Sigmoid colon (tissue), 7 donors: ENCODE data around the gene KRAS. TPM values are rescaled to one million over a fixed set of nuclear protein-coding genes. Genes with fewer than 3 reads are reported as not detected.

Experiments used
- DNase-seq: peaks from one replicate; pipeline ENCODE4 v3.0.0-alpha.2; 2019
- H3K27ac ChIP-seq, 4 donors: fragments of 200-600 bp; sonication (generic); one replicate each; pipeline ENCODE4 v1.5.1; 2016 to 2019; ENCODE audit warnings: mild to moderate bottlenecking in 1 of 4
- H3K27me3 ChIP-seq, 3 donors: fragments of 200-600 bp; sonication (generic); one replicate each; pipeline ENCODE4 v1.5.1; 2019; ENCODE audit warnings: mild to moderate bottlenecking in 1 of 3
- H3K36me3 ChIP-seq, 4 donors: fragments of 200-600 bp; sonication (generic); one replicate each; pipeline ENCODE4 v1.5.1; 2016 to 2019
- H3K4me1 ChIP-seq, 4 donors: fragments of 200-600 bp; sonication (generic); one replicate each; pipeline ENCODE4 v1.5.1; 2017 to 2019
- H3K4me3 ChIP-seq, 4 donors: fragments of 200-600 bp; sonication (generic); one replicate each; pipeline ENCODE4 v1.5.1; 2017 to 2019; ENCODE audit warnings: mild to moderate bottlenecking in 2 of 4, moderate library complexity in 1 of 4
- H3K9me3 ChIP-seq, 4 donors: fragments of 200-600 bp in 3 of 4; sonication (generic) in 3 of 4; one replicate each; pipeline versions ENCODE4 v1.5.1 to v1.6.1; 2013 to 2019
- EP300 ChIP-seq, 4 donors: sonication (generic); formaldehyde crosslinking; IDR thresholded peaks; one replicate each; pipeline ENCODE4 v1.6.1; 2017; ENCODE audit warnings: antibody characterized with exemption in 4 of 4
- POLR2A ChIP-seq, 2 donors: fragments of 450-650 bp; IDR thresholded peaks; one replicate each; pipeline ENCODE4 v1.6.1; 2016; ENCODE audit warnings: antibody characterized with exemption in 2 of 2, mild to moderate bottlenecking in 2 of 2, moderate library complexity in 2 of 2
- POLR2AphosphoS5 ChIP-seq, 4 donors: sonication (generic); formaldehyde crosslinking; IDR thresholded peaks; one replicate each; pipeline ENCODE4 v1.6.1; 2017; ENCODE audit warnings: antibody characterized with exemption in 4 of 4
- WGBS, 2 donors: extraction: QIAGEN DNeasy Blood & Tissue Kit; methylation state at CpG; one replicate each; pipeline ENCODE4 v1.1.7; 2013; 5-methylcytosine and 5-hydroxymethylcytosine counted together
- intact Hi-C: fragments of 100-400 bp; cut with DNase I; formaldehyde crosslinking; loops from one replicate; pipeline ENCODE4 v1.15.1; 2023
- polyA plus RNA-seq, 3 donors: library from polyadenylated mRNA; stranded (reverse); fragments of 200-250 nt; gene quantifications; one replicate each; pipeline ENCODE4 v1.2.3, GENCODE V29; 2013
- total RNA-seq, 4 donors: library from RNA; depleted of rRNA; stranded (reverse); fragments of >200 nt; gene quantifications; one replicate each; pipeline ENCODE4 v1.1.0, GENCODE V29; 2016
- TF ChIP-seq, protein P1 (sequence below), 4 experiments: fragments of 450-650 bp in 3 of 4; fragments of 200-600 bp in 1 of 4; IDR thresholded peaks; one replicate each; pipeline ENCODE4 v1.5.1; 2016 to 2019; ENCODE audit warnings: antibody characterized with exemption in 4 of 4, mild to moderate bottlenecking in 3 of 4, moderate library complexity in 2 of 4
- donor health status: healthy with polysubstance abuse.
- donor health status: Bipolar disorder and iron deficiency.
- donor health status: healthy.

Gene KRAS
- total and polyA plus RNA-seq, 7 donors = 19.4 to 40.2 (median 23.9) TPM

DNA sequence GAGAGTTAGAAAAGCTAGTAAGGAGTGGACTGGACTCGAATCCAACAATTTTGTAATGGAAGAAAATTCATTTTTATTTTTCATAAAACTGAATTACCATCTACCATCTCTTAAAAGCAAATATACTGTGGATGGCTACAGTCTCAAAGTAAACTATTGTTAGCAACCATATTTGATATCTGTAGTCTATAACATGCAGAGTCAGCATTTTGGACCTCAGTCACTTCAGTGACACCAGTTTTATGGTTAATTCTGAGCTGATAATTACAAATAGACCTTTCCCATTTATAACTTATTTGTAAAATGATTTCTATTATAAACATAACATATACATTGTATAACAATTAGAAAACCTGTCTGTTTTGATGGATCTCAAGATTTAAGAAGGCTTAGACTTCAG is 2.0 kb downstream of the KRAS start:
- Histone ChIP-seq H3K4me3 (peak overlapping the region in 1 of 4 donors; percentile 100), H3K36me3 (peaks cover 0 to 5% (median 0%) of the 10 kb centered on the region in 4 donors), H3K27ac (peak overlapping the region in 3 of 4 donors; percentile 10 to 99 (median 27)), H3K9me3 (no peaks in the 10 kb centered on the region), H3K4me1 (peaks cover 0 to 31% (median 18%) of the 10 kb centered on the region in 4 donors), H3K27me3 (no peaks in the 10 kb centered on the region)
- 96 to 100% methylated on average over 1 of the region's 1 CpG for WGBS, 2 donors
- intact Hi-C loops = no loop called here
- TF ChIP-seq POLR2A (IDR thresholded peaks at IDR 0.05) (no peak), EP300 (IDR thresholded peaks at IDR 0.05) (no peak), POLR2AphosphoS5 (IDR thresholded peaks at IDR 0.05) (no peak)
- TF ChIP-seq, protein P1, sequence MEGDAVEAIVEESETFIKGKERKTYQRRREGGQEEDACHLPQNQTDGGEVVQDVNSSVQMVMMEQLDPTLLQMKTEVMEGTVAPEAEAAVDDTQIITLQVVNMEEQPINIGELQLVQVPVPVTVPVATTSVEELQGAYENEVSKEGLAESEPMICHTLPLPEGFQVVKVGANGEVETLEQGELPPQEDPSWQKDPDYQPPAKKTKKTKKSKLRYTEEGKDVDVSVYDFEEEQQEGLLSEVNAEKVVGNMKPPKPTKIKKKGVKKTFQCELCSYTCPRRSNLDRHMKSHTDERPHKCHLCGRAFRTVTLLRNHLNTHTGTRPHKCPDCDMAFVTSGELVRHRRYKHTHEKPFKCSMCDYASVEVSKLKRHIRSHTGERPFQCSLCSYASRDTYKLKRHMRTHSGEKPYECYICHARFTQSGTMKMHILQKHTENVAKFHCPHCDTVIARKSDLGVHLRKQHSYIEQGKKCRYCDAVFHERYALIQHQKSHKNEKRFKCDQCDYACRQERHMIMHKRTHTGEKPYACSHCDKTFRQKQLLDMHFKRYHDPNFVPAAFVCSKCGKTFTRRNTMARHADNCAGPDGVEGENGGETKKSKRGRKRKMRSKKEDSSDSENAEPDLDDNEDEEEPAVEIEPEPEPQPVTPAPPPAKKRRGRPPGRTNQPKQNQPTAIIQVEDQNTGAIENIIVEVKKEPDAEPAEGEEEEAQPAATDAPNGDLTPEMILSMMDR (IDR thresholded peaks at IDR 0.05) = no peak
- DNase-seq = no peak

DNA sequence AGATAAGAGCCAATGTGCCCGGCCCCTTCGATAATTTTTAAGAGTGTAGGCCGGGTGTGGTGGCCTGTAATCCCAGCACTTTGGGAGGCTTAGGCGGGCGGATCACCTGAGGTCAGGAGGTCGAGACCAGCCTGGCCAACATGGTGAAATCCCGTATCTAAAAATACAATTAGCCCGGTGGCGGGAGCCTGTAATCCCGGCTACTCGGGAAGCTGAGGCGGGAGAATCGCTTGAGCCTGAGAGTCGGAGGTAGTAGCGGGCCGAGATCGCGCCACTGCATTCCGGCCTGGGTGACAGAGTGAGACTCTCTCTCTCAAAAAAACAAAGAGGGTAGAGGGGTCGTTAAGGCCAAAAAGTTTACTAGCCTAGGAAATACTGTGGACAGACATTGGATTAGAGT is 2.6 kb downstream of the KRAS start:
- intact Hi-C loops = no loop called here

DNA sequence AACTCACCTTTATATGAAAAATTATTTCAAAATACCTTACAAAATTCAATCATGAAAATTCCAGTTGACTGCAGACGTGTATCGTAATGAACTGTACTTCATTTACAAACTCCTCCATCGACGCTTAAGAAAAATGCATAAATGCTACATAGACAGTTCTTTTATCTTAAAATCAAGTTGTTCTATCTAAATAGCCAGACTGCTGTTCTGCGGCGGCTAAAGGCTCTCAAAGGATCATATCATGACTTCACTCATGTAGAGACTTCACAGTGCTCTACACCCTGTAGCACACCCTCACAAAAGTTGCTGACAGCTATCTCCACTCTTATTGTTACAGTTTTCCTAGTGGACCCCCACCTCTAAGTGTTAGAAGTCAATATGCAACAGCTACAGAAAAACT is 5.2 kb downstream of the KRAS start:
- H3K36me3 ChIP-seq = peaks cover 0 to 5% (median 0%) of the 10 kb centered on the region in 4 donors
- peak overlapping the region in 1 of 4 donors; percentile 40 for H3K27ac ChIP-seq
- H3K9me3 ChIP-seq = no peaks in the 10 kb centered on the region
- intact Hi-C loops = no loop called here
- TF ChIP-seq POLR2A (IDR thresholded peaks at IDR 0.05) (no peak), EP300 (IDR thresholded peaks at IDR 0.05) (no peak), POLR2AphosphoS5 (IDR thresholded peaks at IDR 0.05) (no peak)
- peaks cover 0 to 35% (median 16%) of the 10 kb centered on the region in 4 donors for H3K4me1 ChIP-seq
- H3K4me3 ChIP-seq = no peak overlapping the region
- no peaks in the 10 kb centered on the region for H3K27me3 ChIP-seq
- DNase-seq = no peak
- WGBS, 2 donors = 95 to 97% methylated on average over 6 of the region's 6 CpGs

More for the DNA sequence above, 2.6 kb downstream of the KRAS start:
- Histone ChIP-seq H3K4me3 (no peak overlapping the region), H3K27me3 (no peaks in the 10 kb centered on the region), H3K27ac (peak overlapping the region in 1 of 4 donors; percentile 99), H3K4me1 (peaks cover 0 to 31% (median 18%) of the 10 kb centered on the region in 4 donors), H3K36me3 (peaks cover 0 to 5% (median 0%) of the 10 kb centered on the region in 4 donors), H3K9me3 (no peaks in the 10 kb centered on the region)
- TF ChIP-seq, protein P1 (IDR thresholded peaks at IDR 0.05) = no peak
- no peak for TF ChIP-seq POLR2A (IDR thresholded peaks at IDR 0.05)
- no peak for TF ChIP-seq POLR2AphosphoS5 (IDR thresholded peaks at IDR 0.05)
- TF ChIP-seq EP300 (IDR thresholded peaks at IDR 0.05) = no peak
- no peak for DNase-seq
- WGBS, 2 donors = 97% methylated on average over 20 of the region's 20 CpGs

DNA sequence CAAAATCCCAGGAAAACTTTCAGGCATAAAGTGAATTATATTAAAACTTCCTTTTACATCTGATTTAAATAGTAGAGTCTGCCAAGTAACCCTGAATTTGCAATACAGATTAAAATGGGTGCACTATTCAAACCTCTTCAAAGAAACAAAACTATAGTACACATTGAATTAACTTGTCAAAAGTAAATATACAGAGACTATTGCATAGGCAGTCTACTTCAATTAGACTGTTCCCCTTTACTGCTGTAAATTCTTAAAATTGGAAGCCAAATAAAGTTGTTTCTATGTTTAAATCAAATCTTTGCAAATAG is 7.1 kb downstream of the KRAS start:
- intact Hi-C loops = loop anchor here (5.0 kb wide), 1 partner anchor 46 kb away; the partner anchor contains the start of genes DNAI7 and ETFRF1
- Histone ChIP-seq H3K27me3 (no peaks in the 10 kb centered on the region), H3K4me3 (no peak overlapping the region), H3K27ac (peak overlapping the region in 1 of 4 donors; percentile 3), H3K4me1 (peaks cover 0 to 25% (median 2%) of the 10 kb centered on the region in 4 donors), H3K36me3 (peaks cover 0 to 5% (median 0%) of the 10 kb centered on the region in 4 donors), H3K9me3 (no peaks in the 10 kb centered on the region)
- no peak for DNase-seq
- TF ChIP-seq, protein P1 (IDR thresholded peaks at IDR 0.05) = no peak
- TF ChIP-seq POLR2A (IDR thresholded peaks at IDR 0.05) = no peak
- TF ChIP-seq POLR2AphosphoS5 (IDR thresholded peaks at IDR 0.05) = no peak
- TF ChIP-seq EP300 (IDR thresholded peaks at IDR 0.05) = no peak

DNA sequence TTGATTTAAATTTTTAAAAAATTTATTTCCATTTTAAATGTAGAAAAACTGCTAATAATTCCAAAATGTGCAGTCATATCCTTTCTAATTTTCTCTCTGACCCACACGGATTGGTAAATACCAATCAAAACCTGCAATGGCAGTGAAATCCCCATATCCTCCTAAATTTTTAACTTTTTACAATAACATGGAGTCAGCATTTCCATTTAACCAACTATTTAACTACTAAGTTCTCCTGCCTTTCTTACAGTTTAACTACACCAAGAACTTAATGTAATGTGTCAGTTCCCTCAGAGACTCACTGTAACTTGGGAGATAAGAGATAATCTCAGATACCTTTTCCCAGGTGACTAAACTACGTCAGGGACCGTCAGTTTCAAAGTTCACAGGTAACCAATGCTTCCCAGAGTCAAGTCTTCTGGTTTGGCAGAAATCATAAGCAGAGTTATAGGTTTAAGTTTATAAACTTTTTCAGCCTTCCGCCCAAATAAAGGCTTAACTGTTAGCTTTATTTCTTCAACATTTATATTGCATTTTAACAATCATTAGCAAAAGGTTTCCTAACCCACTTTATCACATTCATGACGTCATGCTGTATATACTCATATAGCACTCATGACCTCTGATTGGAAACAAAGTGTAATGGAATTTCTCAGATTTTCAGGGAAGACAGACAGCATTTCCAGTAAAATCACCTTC is 7.6 kb downstream of the KRAS start:
- TF ChIP-seq EP300 (IDR thresholded peaks at IDR 0.05) (no peak), POLR2A (IDR thresholded peaks at IDR 0.05) (no peak), POLR2AphosphoS5 (IDR thresholded peaks at IDR 0.05) (no peak)
- TF ChIP-seq, protein P1 (IDR thresholded peaks at IDR 0.05) = no peak
- 31 to 74% methylated on average over 5 of the region's 5 CpGs for WGBS, 2 donors
- Histone ChIP-seq H3K27me3 (no peaks in the 10 kb centered on the region), H3K9me3 (no peaks in the 10 kb centered on the region), H3K4me3 (no peak overlapping the region), H3K27ac (peak overlapping the region in 1 of 4 donors; percentile 3), H3K36me3 (peaks cover 0 to 5% (median 0%) of the 10 kb centered on the region in 4 donors), H3K4me1 (peaks cover 0 to 21% (median under 1%) of the 10 kb centered on the region in 4 donors)
- DNase-seq = no peak
- intact Hi-C loops = loop anchor here (5.0 kb wide), 1 partner anchor 46 kb away; the partner anchor contains the start of genes DNAI7 and ETFRF1
